GM21717 (cell line): Measurements from ENCODE around the gene OR13D1.
"Not testable (repeated sequence)": the region's sequence is repeated elsewhere in the genome, so short reads cannot be mapped to it uniquely, and the experiment has no call there.

Experiments
- ATAC-seq: cut with Tn5 transposase; IDR thresholded peaks from one replicate; pipeline ENCODE4 v1.9.1; 2021; ENCODE audit warnings: mild to moderate bottlenecking, moderate library complexity; ENCODE audit not compliant: unreplicated experiment

The OR13D1 gene

GRCh38 chr9:104694218-104694617 is at the start of gene OR13D1:
TSS of gene OR13D1 (plus strand) at chr9:104694518. CDS start at chr9:104694518, 0 bp downstream.
- no peak for ATAC-seq

GRCh38 chr9:104658496-104659195 is 35.7 kb upstream of the OR13D1 start:
- no peak for ATAC-seq

- no peak for ATAC-seq
Measured at GRCh38 chr9:104675611-104676010, 18.7 kb upstream of the OR13D1 start.

- ATAC-seq, result peak; percentile 75
Measured at GRCh38 chr9:104682642-104683041, 11.7 kb upstream of the OR13D1 start.

- no peak for ATAC-seq
Measured at GRCh38 chr9:104686081-104686480, 8.2 kb upstream of the OR13D1 start.

- ATAC-seq, result no peak
Measured at GRCh38 chr9:104700306-104700705, 6.0 kb downstream of the OR13D1 start.

- ATAC-seq, result not testable (repeated sequence)
Measured at GRCh38 chr9:104708737-104709136, 14.4 kb downstream of the OR13D1 start.

GRCh38 chr9:104711604-104712003 is 17.3 kb downstream of the OR13D1 start:
- ATAC-seq, result no peak

GRCh38 chr9:104725014-104725413 is 30.7 kb downstream of the OR13D1 start:
- no peak for ATAC-seq

- no peak for ATAC-seq
Measured at GRCh38 chr9:104738452-104738851, 44.1 kb downstream of the OR13D1 start.

GRCh38 chr9:104740621-104741020 is 46.3 kb downstream of the OR13D1 start:
- ATAC-seq, result no peak

GRCh38 chr9:104743376-104743985 is 49.2 kb downstream of the OR13D1 start:
- ATAC-seq, result peak; percentile 29
